GM18858 (cell line): ENCODE data around the gene MIDN.
"Not testable (repeated sequence)": the region's sequence is repeated elsewhere in the genome, so short reads cannot be mapped to it uniquely, and the experiment has no call there.

Source experiments
- ATAC-seq: cut with Tn5 transposase; IDR thresholded peaks from one replicate; pipeline ENCODE4 v1.9.1; 2021; ENCODE audit not compliant: unreplicated experiment

Gene MIDN

GRCh38 chr19:1248139-1248785 is at the start of gene MIDN:
MIDN (plus strand) TSS chr19:1248583; CDS start chr19:1250297, 1,714 bp downstream.
- no peak for ATAC-seq

GRCh38 chr19:1199531-1199930 is 48.9 kb upstream of the MIDN start:
- ATAC-seq: no peak

- ATAC-seq: not testable (repeated sequence)
These were observed 47.8 kb upstream of the MIDN start for GRCh38 chr19:1200614-1201013.

- peak; percentile 69 for ATAC-seq
These were observed 43.0 kb upstream of the MIDN start, which contains the start of gene STK11 for GRCh38 chr19:1205114-1206099. STK11 (plus strand) TSS chr19:1205778; CDS start chr19:1206914, 1,136 bp downstream.

GRCh38 chr19:1206150-1206863 is 42.1 kb upstream of the MIDN start:
- ATAC-seq: no peak

GRCh38 chr19:1206864-1207450 is 41.4 kb upstream of the MIDN start:
- no peak for ATAC-seq

GRCh38 chr19:1208830-1209229 is 39.6 kb upstream of the MIDN start:
- ATAC-seq: not testable (repeated sequence)

- no peak for ATAC-seq
These were observed 38.2 kb upstream of the MIDN start for GRCh38 chr19:1210227-1210538.

GRCh38 chr19:1211494-1212234 is 36.7 kb upstream of the MIDN start:
- no peak for ATAC-seq

GRCh38 chr19:1213391-1214286 is 34.7 kb upstream of the MIDN start:
- ATAC-seq: no peak

- no peak for ATAC-seq
These were observed 34.0 kb upstream of the MIDN start for GRCh38 chr19:1214299-1214861.

GRCh38 chr19:1214862-1215731 is 33.3 kb upstream of the MIDN start:
- no peak for ATAC-seq

- ATAC-seq: no peak
These were observed 31.6 kb upstream of the MIDN start for GRCh38 chr19:1216756-1217155.

- no peak for ATAC-seq
These were observed 31.0 kb upstream of the MIDN start for GRCh38 chr19:1217366-1217765.

- no peak for ATAC-seq
These were observed 29.4 kb upstream of the MIDN start for GRCh38 chr19:1218751-1219567.

- no peak for ATAC-seq
These were observed 28.5 kb upstream of the MIDN start for GRCh38 chr19:1219786-1220476.

GRCh38 chr19:1220477-1220930 is 27.9 kb upstream of the MIDN start:
- no peak for ATAC-seq
